SIG-M5 treated with dmso at 0.1 percent for 504 hours (cell line): ENCODE measurements around the gene CHAT.

Experiments used
- DNase-seq: peaks from one replicate; lab custom pipeline; 2025; ENCODE audit not compliant: unreplicated experiment; lab: John Stamatoyannopoulos, UW

Gene CHAT

DNA sequence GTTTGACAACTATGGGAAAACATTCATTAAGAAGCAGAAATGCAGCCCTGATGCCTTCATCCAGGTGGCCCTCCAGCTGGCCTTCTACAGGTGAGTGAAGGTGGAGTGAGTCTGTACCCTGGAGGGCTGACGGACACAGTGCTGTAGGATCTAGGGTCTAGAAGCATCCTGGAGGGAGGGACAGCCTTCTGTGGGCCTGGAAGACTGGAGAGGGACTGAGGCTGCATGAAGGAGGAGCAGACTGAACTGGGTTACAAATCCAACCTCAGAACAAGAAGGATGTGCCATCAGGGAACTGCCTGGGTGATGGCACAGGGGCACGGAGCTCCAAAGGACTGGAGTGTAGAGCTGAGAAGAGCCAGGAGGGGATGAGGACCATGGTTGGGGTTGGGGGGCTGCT lies 38.1 kb downstream of the CHAT start:
- no peak for DNase-seq

- DNase-seq = no peak
Observed at GRCh38 chr10:49652421-49653272, 38.8 kb downstream of the CHAT start.

GRCh38 chr10:49653273-49653929 lies 39.6 kb downstream of the CHAT start:
- DNase-seq = no peak

GRCh38 chr10:49654036-49654693 lies 40.3 kb downstream of the CHAT start:
- DNase-seq = no peak

- no peak for DNase-seq
Observed at GRCh38 chr10:49655099-49655498, 41.3 kb downstream of the CHAT start.

DNA sequence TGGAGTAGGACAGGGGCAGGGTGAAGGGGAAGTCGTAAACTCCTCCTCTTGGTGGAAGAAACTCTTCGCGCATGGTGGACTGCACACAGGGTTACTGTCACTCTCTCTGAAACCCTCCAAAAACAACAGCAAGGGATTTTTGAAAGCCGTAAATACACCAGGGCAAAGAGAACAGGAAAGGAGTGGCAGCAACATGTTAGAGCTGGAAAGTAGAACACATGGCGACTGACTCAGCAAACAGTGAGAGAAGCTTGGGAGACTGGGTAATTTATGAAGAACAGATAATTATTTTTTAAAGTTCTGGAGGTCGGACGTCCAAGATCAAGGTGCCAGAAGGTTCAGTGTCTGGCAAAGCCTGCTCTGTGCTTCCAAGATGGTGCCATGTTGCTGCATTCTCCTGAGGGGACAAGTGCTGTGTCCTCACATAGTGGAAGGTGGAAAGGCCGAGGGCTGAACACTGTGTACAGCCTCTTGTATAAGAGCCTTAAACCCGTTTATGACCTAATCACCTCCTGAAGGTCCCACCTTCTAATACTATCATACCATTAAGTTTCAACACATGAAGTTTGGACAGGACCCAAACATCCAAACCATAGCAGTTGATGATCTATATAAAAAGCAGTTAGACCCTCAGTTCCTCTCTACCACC lies 43.1 kb downstream of the CHAT start:
- no peak for DNase-seq

DNA sequence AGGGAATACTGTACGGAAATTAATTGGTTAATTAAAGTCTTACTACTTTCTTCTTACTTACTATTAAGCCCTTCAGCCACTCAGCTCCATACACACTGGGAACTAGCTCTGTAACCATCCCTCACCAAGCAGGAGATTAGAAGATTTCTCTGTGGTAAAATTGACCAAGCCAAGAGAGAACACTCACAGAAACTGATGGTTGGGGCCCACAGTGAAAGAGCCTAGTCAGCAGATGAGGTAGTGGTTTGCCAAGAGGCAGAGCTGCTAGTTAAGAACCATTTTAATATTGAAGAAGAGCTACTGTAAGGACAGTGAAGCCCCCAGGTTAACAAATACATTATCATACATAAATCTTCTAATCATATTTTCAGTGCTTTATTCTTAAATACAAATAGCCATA lies 43.8 kb downstream of the CHAT start:
- no peak for DNase-seq

GRCh38 chr10:49661140-49661856 lies 47.5 kb downstream of the CHAT start:
- DNase-seq = no peak

DNA sequence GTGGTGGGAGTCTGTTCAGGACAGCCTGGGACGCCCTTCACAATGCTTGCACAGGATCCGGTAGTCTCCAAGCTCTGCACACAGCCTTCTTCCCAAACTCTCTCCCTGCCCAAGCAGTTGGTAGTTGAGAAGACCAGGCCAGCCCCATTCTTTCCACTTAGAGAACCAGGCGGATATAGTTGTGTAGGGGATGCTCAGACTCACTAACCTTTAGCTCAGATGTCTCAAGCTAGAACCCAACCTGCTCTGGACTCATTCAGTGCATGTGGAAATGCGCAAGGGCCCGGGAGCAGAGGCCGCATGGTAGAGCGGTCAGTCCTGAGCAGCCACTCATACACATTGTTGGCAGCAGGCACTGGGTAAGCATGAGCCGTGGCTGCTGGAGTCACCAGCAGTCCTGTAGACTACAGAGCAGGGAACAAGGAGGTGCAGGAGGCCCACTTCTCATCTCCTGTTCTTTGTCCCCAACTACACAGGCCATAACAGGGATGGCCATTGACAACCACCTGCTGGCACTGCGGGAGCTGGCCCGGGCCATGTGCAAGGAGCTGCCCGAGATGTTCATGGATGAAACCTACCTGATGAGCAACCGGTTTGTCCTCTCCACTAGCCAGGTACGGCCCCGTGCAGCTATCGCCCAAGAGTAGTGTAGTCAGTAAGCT lies 48.5 kb downstream of the CHAT start:
- DNase-seq = no peak

DNA sequence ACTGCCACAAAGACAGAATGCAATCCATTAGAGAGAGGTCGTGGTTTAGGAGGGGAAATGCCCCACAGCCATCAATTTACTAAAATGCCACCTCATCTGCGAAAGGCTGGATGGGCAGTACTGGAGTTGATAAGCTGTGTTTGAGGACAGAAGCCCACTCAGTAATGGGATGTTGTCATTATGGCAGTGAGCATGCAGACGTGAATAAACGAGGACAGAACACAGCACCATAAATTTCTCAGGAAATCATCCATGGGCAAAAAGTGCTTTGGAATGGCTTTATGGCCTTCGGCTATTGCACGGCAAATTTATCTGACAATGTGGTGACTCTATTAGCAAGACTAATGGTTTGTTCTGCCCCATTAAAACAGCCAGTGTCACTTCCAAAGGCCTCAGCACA lies 49.8 kb downstream of the CHAT start:
- DNase-seq = no peak

DNA sequence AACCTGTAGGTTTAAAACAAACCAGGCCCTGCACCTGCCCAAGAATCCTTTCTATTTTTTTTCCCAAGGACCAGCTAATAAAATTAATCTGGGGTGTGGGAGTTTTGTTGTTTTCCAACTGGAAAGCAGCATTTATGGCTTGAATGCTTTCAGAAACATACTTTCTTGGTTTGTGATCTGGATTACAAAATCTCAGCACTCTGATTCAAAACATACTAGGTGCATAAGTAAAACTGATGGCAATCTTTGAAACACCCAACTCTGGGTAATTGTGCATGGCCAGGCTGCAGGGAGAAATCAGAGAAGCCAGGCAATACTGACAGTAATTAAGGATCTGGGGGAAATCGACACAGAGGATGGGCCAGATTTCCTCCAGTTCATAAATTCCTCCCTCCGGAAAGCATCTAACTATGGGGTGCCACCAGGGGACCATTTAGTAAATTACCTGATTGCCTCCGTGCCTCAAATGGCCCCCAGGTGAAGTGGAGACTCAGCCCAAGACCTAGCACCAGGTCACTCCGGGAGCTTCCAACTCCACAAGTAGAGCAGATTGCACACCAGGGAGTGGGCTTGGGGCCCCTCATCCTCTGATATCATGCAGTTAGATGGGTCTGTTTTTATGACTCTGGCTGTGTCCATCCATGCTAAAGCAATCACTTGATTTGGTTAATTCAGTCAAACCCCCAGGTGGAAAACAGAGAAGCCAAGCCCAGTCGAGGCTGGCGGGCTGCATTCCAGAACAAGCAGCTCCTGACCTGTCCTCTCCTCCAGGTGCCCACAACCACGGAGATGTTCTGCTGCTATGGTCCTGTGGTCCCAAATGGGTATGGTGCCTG lies 50.4 kb downstream of the CHAT start:
- DNase-seq = no peak

- no peak for DNase-seq
Observed at GRCh38 chr10:49664842-49665355, 51.1 kb downstream of the CHAT start.

- DNase-seq = no peak
Observed at GRCh38 chr10:49666054-49666615, 52.3 kb downstream of the CHAT start.

GRCh38 chr10:49666685-49667084 lies 52.8 kb downstream of the CHAT start:
- no peak for DNase-seq

GRCh38 chr10:49667991-49668390 lies 54.2 kb downstream of the CHAT start:
- no peak for DNase-seq

- no peak for DNase-seq
Observed at GRCh38 chr10:49668684-49669083, 54.8 kb downstream of the CHAT start.

DNA sequence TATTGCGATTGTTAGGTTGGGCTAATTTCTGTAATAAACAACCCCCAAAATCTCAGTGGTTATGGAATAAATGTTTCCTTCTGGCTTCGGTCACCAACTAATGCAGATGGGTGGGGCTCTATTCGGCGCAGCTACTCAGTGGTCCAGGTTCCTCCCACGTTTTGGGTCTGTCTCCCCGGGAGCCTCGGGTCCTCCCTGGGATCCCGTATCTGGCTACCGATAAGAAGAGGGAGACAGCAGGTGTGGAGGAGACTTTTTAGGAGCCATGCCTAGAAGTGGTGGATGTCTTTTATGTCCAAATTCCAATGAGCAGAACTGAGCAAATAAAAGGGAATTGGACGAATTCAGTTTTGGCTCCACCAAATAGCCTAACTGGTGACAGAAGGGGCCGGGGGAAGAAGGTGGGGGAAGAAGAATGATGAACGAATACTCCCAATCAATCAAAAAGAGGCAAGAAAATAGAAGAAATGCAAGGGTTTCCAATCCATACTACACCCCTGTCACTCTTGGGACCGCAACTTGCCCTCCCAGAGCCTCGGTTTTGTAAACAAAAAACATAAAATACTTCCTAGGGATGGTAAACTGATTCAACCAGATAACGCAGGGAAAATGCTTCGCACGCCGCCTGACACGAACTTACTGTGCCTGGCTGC lies 65.1 kb downstream of the CHAT start:
- DNase-seq = no peak

DNA sequence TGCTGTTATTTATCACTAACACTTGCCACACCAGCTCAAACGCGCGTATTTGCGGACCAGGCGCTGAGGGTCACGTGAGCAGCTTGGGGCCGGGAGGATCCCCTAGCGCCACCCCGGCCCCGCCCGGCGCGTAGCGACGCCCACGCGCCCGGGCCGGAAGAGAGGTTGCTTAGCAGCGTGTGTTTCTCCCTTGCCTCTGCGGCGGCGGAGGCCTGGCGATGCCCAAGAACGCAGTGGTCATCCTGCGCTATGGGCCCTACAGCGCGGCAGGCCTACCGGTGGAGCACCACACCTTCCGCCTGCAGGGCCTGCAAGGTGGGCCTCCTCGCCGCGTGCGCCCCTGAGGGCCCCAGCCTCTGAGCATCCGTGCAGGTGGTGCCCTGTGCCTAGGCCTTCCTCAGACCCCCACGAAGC lies 65.7 kb downstream of the CHAT start, which contains the start of gene C10orf53:
TSS of gene C10orf53 (plus strand) at position 172 of the 414 bp plus-strand sequence. CDS start at position 219, 47 bp downstream.
- DNase-seq = no peak
